OCI-LY1 (cell line): Measurements from ENCODE around the gene TSHZ3.

Experiments used
- EZH2 ChIP-seq: fragments of 200-600 bp; sonication (generic), shearing (Covaris generic); IDR thresholded peaks from 2 replicates; pipeline ENCODE4 v1.8.0; 2017; ENCODE audit warnings: borderline replicate concordance, mixed run types, mild to moderate bottlenecking, antibody characterized with exemption, low read length, moderate library complexity, mixed read lengths
- TF ChIP-seq, protein P1 (sequence below): fragments of 200-600 bp; sonication (generic), shearing (Covaris generic); IDR thresholded peaks from 2 replicates; pipeline ENCODE4 v1.5.1; 2017; ENCODE audit warnings: mild to moderate bottlenecking, antibody characterized with exemption, low read length, moderate library complexity, mixed read lengths

DNA sequence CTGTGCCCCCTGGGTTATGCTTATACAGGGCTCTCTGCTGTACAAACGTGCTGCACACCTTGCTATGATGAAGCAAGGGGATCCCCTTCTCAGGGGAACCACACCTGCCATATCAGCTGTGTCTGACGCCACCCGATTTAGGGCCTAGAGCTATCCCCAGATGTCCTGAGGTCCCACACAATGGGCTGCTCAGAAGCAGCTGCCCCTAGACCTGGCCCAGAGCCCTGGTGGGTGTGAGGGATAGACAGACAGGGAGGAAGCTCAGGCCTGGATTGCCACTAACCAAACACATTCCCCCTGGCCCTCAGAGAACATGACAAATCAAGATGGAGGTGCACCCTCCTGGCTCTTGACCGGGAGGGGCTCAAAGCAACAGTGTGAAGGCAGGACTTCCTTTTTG, 59.3 kb downstream of the TSHZ3 start:
- TF ChIP-seq, protein P1, sequence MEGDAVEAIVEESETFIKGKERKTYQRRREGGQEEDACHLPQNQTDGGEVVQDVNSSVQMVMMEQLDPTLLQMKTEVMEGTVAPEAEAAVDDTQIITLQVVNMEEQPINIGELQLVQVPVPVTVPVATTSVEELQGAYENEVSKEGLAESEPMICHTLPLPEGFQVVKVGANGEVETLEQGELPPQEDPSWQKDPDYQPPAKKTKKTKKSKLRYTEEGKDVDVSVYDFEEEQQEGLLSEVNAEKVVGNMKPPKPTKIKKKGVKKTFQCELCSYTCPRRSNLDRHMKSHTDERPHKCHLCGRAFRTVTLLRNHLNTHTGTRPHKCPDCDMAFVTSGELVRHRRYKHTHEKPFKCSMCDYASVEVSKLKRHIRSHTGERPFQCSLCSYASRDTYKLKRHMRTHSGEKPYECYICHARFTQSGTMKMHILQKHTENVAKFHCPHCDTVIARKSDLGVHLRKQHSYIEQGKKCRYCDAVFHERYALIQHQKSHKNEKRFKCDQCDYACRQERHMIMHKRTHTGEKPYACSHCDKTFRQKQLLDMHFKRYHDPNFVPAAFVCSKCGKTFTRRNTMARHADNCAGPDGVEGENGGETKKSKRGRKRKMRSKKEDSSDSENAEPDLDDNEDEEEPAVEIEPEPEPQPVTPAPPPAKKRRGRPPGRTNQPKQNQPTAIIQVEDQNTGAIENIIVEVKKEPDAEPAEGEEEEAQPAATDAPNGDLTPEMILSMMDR, result no peak
- TF ChIP-seq EZH2, result no peak
